Middle frontal gyrus (tissue), 1 donor: ENCODE results near the gene KLHL25.

Source experiments
- DNase-seq: peaks from one replicate; pipeline ENCODE4 v3.0.0-alpha.2; 2015; ENCODE audit warnings: low spot score; ENCODE audit errors: extremely low spot score

KLHL25 gene

GRCh38 chr15:85749261-85750151 lies 45.2 kb downstream of the KLHL25 start:
- no peak for DNase-seq

- DNase-seq: no peak
Observed at GRCh38 chr15:85748729-85749128, 46.0 kb downstream of the KLHL25 start.

- DNase-seq: no peak
Observed at GRCh38 chr15:85748176-85748575, 46.5 kb downstream of the KLHL25 start.

GRCh38 chr15:85746641-85747040 lies 48.1 kb downstream of the KLHL25 start:
- no peak for DNase-seq

- DNase-seq: no peak
Observed at GRCh38 chr15:85745525-85746150, 49.1 kb downstream of the KLHL25 start.

GRCh38 chr15:85745023-85745422 lies 49.7 kb downstream of the KLHL25 start:
- no peak for DNase-seq

GRCh38 chr15:85744579-85744978 lies 50.1 kb downstream of the KLHL25 start:
- DNase-seq: no peak

GRCh38 chr15:85743392-85744055 lies 51.2 kb downstream of the KLHL25 start:
- DNase-seq: no peak

GRCh38 chr15:85742186-85742821 lies 52.4 kb downstream of the KLHL25 start:
- peak; percentile 40 for DNase-seq

GRCh38 chr15:85741662-85742061 lies 53.1 kb downstream of the KLHL25 start:
- DNase-seq: no peak

- no peak for DNase-seq
Observed at GRCh38 chr15:85741021-85741421, 53.7 kb downstream of the KLHL25 start.

- no peak for DNase-seq
Observed at GRCh38 chr15:85737061-85737460, 57.7 kb downstream of the KLHL25 start.

- no peak for DNase-seq
Observed at GRCh38 chr15:85733416-85733815, 61.3 kb downstream of the KLHL25 start.

- peak; percentile 32 for DNase-seq
Observed at GRCh38 chr15:85730001-85730820, 64.5 kb downstream of the KLHL25 start.

GRCh38 chr15:85727068-85727467 lies 67.7 kb downstream of the KLHL25 start:
- no peak for DNase-seq

- no peak for DNase-seq
Observed at GRCh38 chr15:85726454-85726853, 68.3 kb downstream of the KLHL25 start.

- DNase-seq: no peak
Observed at GRCh38 chr15:85725564-85725963, 69.2 kb downstream of the KLHL25 start.

- DNase-seq: no peak
Observed at GRCh38 chr15:85725019-85725418, 69.7 kb downstream of the KLHL25 start.

GRCh38 chr15:85723960-85724945 lies 70.5 kb downstream of the KLHL25 start:
- DNase-seq: no peak
